ENCODE data around the gene SDK2.

SDK2 gene

GRCh38 chr17:73533781-73534180, 110.5 kb downstream of the SDK2 start:
- TF ChIP-seq REST (IDR thresholded peaks at IDR 0.05; ENCODE audit: insufficient read depth in 1 of 2, low read depth in 2 of 2, low read length in 2 of 2) (no peak), POLR2AphosphoS5 (IDR thresholded peaks at IDR 0.05; ENCODE audit: low read depth, low read length) (no peak), FOXP2 (optimal IDR thresholded peaks at IDR 0.05; ENCODE audit: borderline replicate concordance, extremely low read depth, extremely low read length, insufficient read depth) (no peak), TAF1 (IDR thresholded peaks at IDR 0.05; ENCODE audit: borderline replicate concordance, insufficient read depth, low read length) (no peak), SIN3A (IDR thresholded peaks at IDR 0.05; ENCODE audit: borderline replicate concordance, insufficient read depth, low read length) (no peak)

DNA sequence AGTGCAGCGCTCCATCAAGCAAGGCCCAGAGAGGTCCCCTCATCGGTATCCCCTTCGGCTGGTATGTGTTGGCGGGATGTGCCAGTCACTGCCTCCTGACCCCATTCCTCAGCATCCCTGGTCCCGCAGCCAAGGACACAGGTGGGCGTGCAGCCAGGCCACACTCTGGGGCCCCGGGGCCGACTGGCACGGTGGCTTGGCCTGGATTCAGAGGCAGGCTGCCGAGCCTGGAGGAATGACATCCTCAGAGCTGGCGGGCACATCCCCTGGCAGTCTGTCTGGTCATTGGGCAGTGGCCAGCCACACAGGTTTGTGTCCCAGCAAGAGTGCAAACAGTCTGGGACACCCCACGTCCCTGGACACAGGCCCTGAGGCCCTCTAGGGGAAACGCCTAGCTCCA, 111.1 kb downstream of the SDK2 start:
- TF ChIP-seq POLR2AphosphoS5 (IDR thresholded peaks at IDR 0.05; ENCODE audit: low read depth, low read length) (no peak), FOXP2 (optimal IDR thresholded peaks at IDR 0.05; ENCODE audit: borderline replicate concordance, extremely low read depth, extremely low read length, insufficient read depth) (no peak), TAF1 (IDR thresholded peaks at IDR 0.05; ENCODE audit: borderline replicate concordance, insufficient read depth, low read length) (no peak), REST (IDR thresholded peaks at IDR 0.05; ENCODE audit: insufficient read depth in 1 of 2, low read depth in 2 of 2, low read length in 2 of 2) (no peak), SIN3A (IDR thresholded peaks at IDR 0.05; ENCODE audit: borderline replicate concordance, insufficient read depth, low read length) (no peak)

GRCh38 chr17:73532421-73532901, 111.8 kb downstream of the SDK2 start:
- peak; percentile 21 to 59; a peak in 1 of 4 replicates for TF ChIP-seq REST (IDR thresholded peaks at IDR 0.05; ENCODE audit: insufficient read depth in 1 of 2, low read depth in 2 of 2, low read length in 2 of 2)
- no peak for TF ChIP-seq SIN3A (IDR thresholded peaks at IDR 0.05; ENCODE audit: borderline replicate concordance, insufficient read depth, low read length)
- peak; percentile 61 for TF ChIP-seq FOXP2 (optimal IDR thresholded peaks at IDR 0.05; ENCODE audit: borderline replicate concordance, extremely low read depth, extremely low read length, insufficient read depth)
- peak; percentile 31; the same call in 1 of the 2 replicates for TF ChIP-seq POLR2AphosphoS5 (IDR thresholded peaks at IDR 0.05; ENCODE audit: low read depth, low read length)
- no peak for TF ChIP-seq TAF1 (IDR thresholded peaks at IDR 0.05; ENCODE audit: borderline replicate concordance, insufficient read depth, low read length)

DNA sequence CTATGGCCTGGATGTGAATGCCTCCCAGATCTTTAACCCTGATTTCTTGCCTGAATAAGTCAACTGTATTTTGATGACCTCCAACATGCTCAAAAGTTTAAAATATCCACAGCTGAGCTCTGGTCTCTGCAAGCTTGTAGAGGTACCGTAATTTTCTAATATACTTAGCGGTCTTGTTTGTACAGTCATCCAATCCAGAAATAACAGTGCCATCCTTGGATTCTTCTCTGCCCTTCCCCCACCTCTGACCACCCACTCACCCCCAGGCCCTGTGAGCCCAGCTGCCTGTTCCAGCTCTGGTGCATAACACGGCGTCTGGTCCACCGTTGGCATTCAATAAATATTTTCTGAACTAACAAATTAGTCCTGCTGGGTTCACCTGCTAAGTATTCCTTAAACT, 113.1 kb downstream of the SDK2 start:
- TF ChIP-seq SIN3A (IDR thresholded peaks at IDR 0.05; ENCODE audit: borderline replicate concordance, insufficient read depth, low read length): no peak
- TF ChIP-seq TAF1 (IDR thresholded peaks at IDR 0.05; ENCODE audit: borderline replicate concordance, insufficient read depth, low read length): no peak
- no peak for TF ChIP-seq REST (IDR thresholded peaks at IDR 0.05; ENCODE audit: insufficient read depth in 1 of 2, low read depth in 2 of 2, low read length in 2 of 2)
- no peak for TF ChIP-seq FOXP2 (optimal IDR thresholded peaks at IDR 0.05; ENCODE audit: borderline replicate concordance, extremely low read depth, extremely low read length, insufficient read depth)
- TF ChIP-seq POLR2AphosphoS5 (IDR thresholded peaks at IDR 0.05; ENCODE audit: low read depth, low read length): no peak

DNA sequence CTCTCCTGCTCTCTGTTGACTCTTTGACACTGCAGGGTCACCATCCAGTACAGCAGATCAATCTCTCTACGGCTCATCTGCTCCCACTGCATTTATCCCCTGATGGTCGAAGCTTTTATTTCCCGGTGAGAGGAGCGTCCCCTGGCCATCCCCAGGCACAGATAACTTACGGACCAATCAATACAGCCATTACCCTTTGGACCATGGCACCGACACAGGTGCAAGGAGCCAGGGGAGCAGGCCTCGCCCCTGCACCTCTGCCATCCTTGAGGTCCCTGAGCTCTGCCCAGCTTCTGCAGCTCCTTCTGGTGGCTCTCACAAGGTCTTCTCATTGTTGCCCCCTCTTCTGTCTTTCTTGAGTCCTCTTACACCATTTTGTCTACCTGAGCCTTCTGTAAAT, 115.6 kb downstream of the SDK2 start:
- TF ChIP-seq TAF1 (IDR thresholded peaks at IDR 0.05; ENCODE audit: borderline replicate concordance, insufficient read depth, low read length): no peak
- no peak for TF ChIP-seq FOXP2 (optimal IDR thresholded peaks at IDR 0.05; ENCODE audit: borderline replicate concordance, extremely low read depth, extremely low read length, insufficient read depth)
- TF ChIP-seq POLR2AphosphoS5 (IDR thresholded peaks at IDR 0.05; ENCODE audit: low read depth, low read length): no peak
- no peak for TF ChIP-seq REST (IDR thresholded peaks at IDR 0.05; ENCODE audit: insufficient read depth in 1 of 2, low read depth in 2 of 2, low read length in 2 of 2)
- TF ChIP-seq SIN3A (IDR thresholded peaks at IDR 0.05; ENCODE audit: borderline replicate concordance, insufficient read depth, low read length): no peak
